Common myeloid progenitor, CD34-positive (primary cell): Measurements from ENCODE around the gene CTBP2.

Source experiments
- CTCF ChIA-PET: fragments of 350-600 bp; sonication (Branson Sonifier 250); formaldehyde crosslinking; loops from one replicate; lab custom pipeline; 2021; ENCODE audit warnings: antibody characterized with exemption; lab: Charles Lee
- POLR2A ChIA-PET: fragments of 350-600 bp; sonication (Branson Sonifier 250); formaldehyde crosslinking; loops from one replicate; lab custom pipeline; 2021; ENCODE audit warnings: antibody characterized with exemption; lab: Charles Lee
- DNase-seq, 3 donors: peaks; one replicate each; pipeline versions ENCODE4 v3.0.0 to v3.0.0-alpha.2; 2013
- H3K27ac ChIP-seq, 2 experiments: 1 replicate in 1 of 2; 2 replicates in 1 of 2; pipeline ENCODE4 v1.7.0; 2013; ENCODE audit warnings: inconsistent platforms in 2 of 2, low read length in 2 of 2, mild to moderate bottlenecking in 2 of 2, low read depth in 1 of 2, moderate library complexity in 1 of 2; ENCODE audit not compliant: severe bottlenecking in 2 of 2, insufficient read depth in 1 of 2, poor library complexity in 1 of 2
- H3K27me3 ChIP-seq, 5 experiments: replicated peaks in 2 of 5; 1 replicate in 3 of 5; 2 replicates in 2 of 5; pipeline versions ENCODE4 v1.6.1 to v1.7.0; 2013; ENCODE audit warnings: low read length in 4 of 5, mild to moderate bottlenecking in 2 of 5, moderate library complexity in 2 of 5, inconsistent platforms in 1 of 5; ENCODE audit not compliant: insufficient read depth in 5 of 5, control insufficient read depth in 4 of 5
- H3K36me3 ChIP-seq, 4 experiments: 1 replicate in 2 of 4; 2 replicates in 2 of 4; pipeline versions ENCODE4 v1.6.1 to v1.7.0; 2013; ENCODE audit warnings: low read length in 3 of 4, control low read depth in 1 of 4, mild to moderate bottlenecking in 1 of 4; ENCODE audit not compliant: control insufficient read depth in 4 of 4, insufficient read depth in 4 of 4
- H3K4me1 ChIP-seq, 4 experiments: 1 replicate in 3 of 4; 2 replicates in 1 of 4; pipeline versions ENCODE4 v1.6.1 to v1.7.1; 2013; ENCODE audit warnings: low read length in 3 of 4, mild to moderate bottlenecking in 3 of 4, control low read depth in 1 of 4, inconsistent platforms in 1 of 4, moderate library complexity in 1 of 4; ENCODE audit not compliant: control insufficient read depth in 4 of 4, insufficient read depth in 4 of 4; ENCODE audit errors: control extremely low read depth in 1 of 4
- H3K4me3 ChIP-seq, 7 experiments: 1 replicate in 4 of 7; 2 replicates in 3 of 7; pipeline versions ENCODE4 v1.5.1 to v1.7.0; 2013; ENCODE audit warnings: mild to moderate bottlenecking in 7 of 7, low read length in 6 of 7, moderate library complexity in 6 of 7, inconsistent platforms in 2 of 7, low read depth in 2 of 7, control low read depth in 1 of 7; ENCODE audit not compliant: insufficient read depth in 4 of 7, control insufficient read depth in 1 of 7; ENCODE audit errors: extremely low read depth in 1 of 7
- H3K9me3 ChIP-seq, 5 experiments: 1 replicate in 4 of 5; 2 replicates in 1 of 5; pipeline versions ENCODE4 v1.6.1 to v1.7.1; 2013; ENCODE audit warnings: low read length in 4 of 5, mild to moderate bottlenecking in 2 of 5, inconsistent platforms in 1 of 5, low read depth in 1 of 5, moderate library complexity in 1 of 5; ENCODE audit not compliant: control insufficient read depth in 4 of 5, insufficient read depth in 2 of 5; ENCODE audit errors: control extremely low read depth in 1 of 5
- WGBS: methylation state at CpG from one replicate; pipeline ENCODE4 v1.1.5; 2013; ENCODE audit not compliant: insufficient coverage; 5-methylcytosine and 5-hydroxymethylcytosine counted together

CTBP2 gene

GRCh38 chr10:125107166-125107949 is 53.0 kb downstream of the CTBP2 start:
- 100% methylated on average over 4 of the region's 10 CpGs for WGBS
- CTCF ChIA-PET, result no interaction called here
- no peak overlapping the region for H3K27ac ChIP-seq
- no peaks in the 10 kb centered on the region for H3K27me3 ChIP-seq
- no peak for DNase-seq
- peaks cover 0 to 8% (median 6%) of the 10 kb centered on the region in 5 experiments for H3K9me3 ChIP-seq
- no peak overlapping the region for H3K4me3 ChIP-seq
- H3K4me1 ChIP-seq, result peaks cover 0 to 10% (median 4%) of the 10 kb centered on the region in 4 experiments
- POLR2A ChIA-PET, result no interaction called here
- H3K36me3 ChIP-seq, result peaks cover 15 to 66% (median 39%) of the 10 kb centered on the region in 4 experiments

DNA sequence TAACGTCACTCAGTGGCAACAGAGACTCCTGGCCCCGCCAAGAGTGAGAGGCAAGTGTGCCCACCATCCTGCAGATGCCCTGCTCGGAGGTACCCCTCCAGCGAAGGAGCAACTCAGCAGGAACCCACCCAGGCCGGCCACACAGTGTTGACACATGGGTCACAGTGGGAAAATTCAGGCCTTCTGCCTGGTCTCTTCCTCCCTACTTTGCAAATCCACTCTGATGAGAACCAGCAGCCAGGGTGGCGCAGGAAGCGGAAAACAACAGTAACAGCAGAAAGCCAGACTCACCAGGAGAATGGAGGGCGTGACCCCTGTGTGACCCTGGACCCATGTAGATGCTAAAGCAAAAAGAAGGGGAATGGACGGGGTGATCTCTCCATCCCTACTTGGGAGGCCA is 53.8 kb downstream of the CTBP2 start:
- 99% methylated on average over 9 of the region's 9 CpGs for WGBS
- Histone ChIP-seq H3K4me1 (peaks cover 0 to 10% (median 4%) of the 10 kb centered on the region in 4 experiments), H3K27ac (no peak overlapping the region), H3K36me3 (peaks cover 15 to 73% (median 43%) of the 10 kb centered on the region in 4 experiments), H3K9me3 (peaks cover 0 to 8% (median 6%) of the 10 kb centered on the region in 5 experiments), H3K4me3 (no peak overlapping the region), H3K27me3 (no peaks in the 10 kb centered on the region)
- ChIA-PET POLR2A (no interaction called here), CTCF (no interaction called here)
- DNase-seq, result no peak

DNA sequence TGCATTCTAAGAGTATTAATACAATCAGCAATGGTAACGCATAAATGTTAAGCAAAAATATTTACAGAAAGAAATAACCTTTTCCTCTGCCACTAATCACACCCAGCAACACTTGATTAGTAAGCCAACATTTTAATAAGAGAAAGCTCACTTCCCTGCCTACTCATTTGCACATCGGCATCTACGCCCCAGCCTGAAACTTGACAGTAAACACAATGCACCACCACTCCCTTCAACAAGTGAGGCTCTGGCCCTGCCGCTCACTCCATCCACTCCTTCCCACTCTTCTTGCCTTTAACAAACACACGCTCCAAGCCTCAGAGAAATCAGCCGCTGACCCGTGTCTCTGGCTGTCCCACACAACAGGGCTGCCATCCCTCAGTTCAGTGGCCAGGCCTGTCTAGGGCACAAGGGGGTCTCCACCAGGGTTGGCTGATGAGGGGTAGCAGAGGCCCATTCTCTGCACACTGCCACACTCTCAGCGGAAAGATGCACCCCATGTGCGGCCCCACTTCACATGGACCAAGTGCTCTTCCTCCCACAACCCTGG is 54.6 kb downstream of the CTBP2 start:
- no peak overlapping the region for H3K27ac ChIP-seq
- CTCF ChIA-PET, result interaction anchor here (1.3 kb wide), 1 partner anchor 44 kb away, joined by 3 read pairs; no protein-coding TSS in a partner anchor
- H3K27me3 ChIP-seq, result no peaks in the 10 kb centered on the region
- no peak for DNase-seq
- peaks cover 15 to 78% (median 47%) of the 10 kb centered on the region in 4 experiments for H3K36me3 ChIP-seq
- peaks cover 0 to 10% (median 4%) of the 10 kb centered on the region in 4 experiments for H3K4me1 ChIP-seq
- H3K9me3 ChIP-seq, result peaks cover 0 to 8% (median 6%) of the 10 kb centered on the region in 5 experiments
- H3K4me3 ChIP-seq, result no peak overlapping the region
- 100% methylated on average over 4 of the region's 9 CpGs for WGBS
- POLR2A ChIA-PET, result no interaction called here

GRCh38 chr10:125105155-125105554 is 55.2 kb downstream of the CTBP2 start:
- H3K36me3 ChIP-seq, result peaks cover 15 to 76% (median 45%) of the 10 kb centered on the region in 4 experiments
- ChIA-PET CTCF (interaction anchor here (1.3 kb wide), 1 partner anchor 44 kb away, joined by 3 read pairs; no protein-coding TSS in a partner anchor), POLR2A (no interaction called here)
- peaks cover 0 to 8% (median 6%) of the 10 kb centered on the region in 5 experiments for H3K9me3 ChIP-seq
- H3K27me3 ChIP-seq, result no peaks in the 10 kb centered on the region
- H3K27ac ChIP-seq, result no peak overlapping the region
- peaks cover 0 to 10% (median 4%) of the 10 kb centered on the region in 4 experiments for H3K4me1 ChIP-seq
- DNase-seq, result no peak
- no peak overlapping the region for H3K4me3 ChIP-seq

- H3K36me3 ChIP-seq, result peaks cover 15 to 72% (median 40%) of the 10 kb centered on the region in 4 experiments
- ChIA-PET CTCF (interaction anchor here (1.0 to 1.9 kb wide), 3 partner anchors 9 to 43 kb away, joined by 3 to 8 read pairs (median 3); no protein-coding TSS in a partner anchor), POLR2A (no interaction called here)
- peaks cover 0 to 10% (median 4%) of the 10 kb centered on the region in 4 experiments for H3K4me1 ChIP-seq
- H3K9me3 ChIP-seq, result peaks cover 0 to 8% (median 6%) of the 10 kb centered on the region in 5 experiments
- no peak for DNase-seq
- no peaks in the 10 kb centered on the region for H3K27me3 ChIP-seq
- 88% methylated on average over 6 of the region's 10 CpGs for WGBS
- H3K4me3 ChIP-seq, result no peak overlapping the region
- no peak overlapping the region for H3K27ac ChIP-seq
These were observed 55.8 kb downstream of the CTBP2 start for GRCh38 chr10:125104559-125104958.

DNA sequence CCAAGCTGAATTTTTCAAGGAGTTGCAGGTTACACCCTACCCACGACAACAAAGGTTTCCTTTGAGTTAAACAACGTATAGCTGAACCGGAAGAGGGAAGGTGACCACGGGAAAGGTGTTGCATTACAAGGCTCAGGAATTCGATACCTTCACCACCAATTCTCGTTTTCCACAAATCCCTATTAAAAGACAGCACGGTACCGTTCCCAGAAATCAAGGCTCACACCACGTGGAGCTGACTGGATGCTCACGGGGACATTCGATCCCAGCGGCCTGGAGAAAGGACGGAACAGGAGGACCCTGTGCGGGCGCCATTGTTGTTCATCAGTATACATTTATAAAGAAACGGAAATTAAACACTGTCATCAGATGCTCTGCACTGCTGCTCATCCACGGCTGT is 56.4 kb downstream of the CTBP2 start:
- Histone ChIP-seq H3K27ac (no peak overlapping the region), H3K36me3 (peaks cover 13 to 67% (median 36%) of the 10 kb centered on the region in 4 experiments), H3K9me3 (peaks cover 0 to 8% (median 5%) of the 10 kb centered on the region in 5 experiments), H3K27me3 (no peaks in the 10 kb centered on the region), H3K4me3 (no peak overlapping the region), H3K4me1 (peaks cover 0 to 10% (median 4%) of the 10 kb centered on the region in 4 experiments)
- 97% methylated on average over 16 of the region's 17 CpGs for WGBS
- no peak for DNase-seq
- ChIA-PET POLR2A (no interaction called here), CTCF (interaction anchor here (1.0 to 1.9 kb wide), 3 partner anchors 9 to 39 kb away, joined by 3 to 8 read pairs (median 4); no protein-coding TSS in a partner anchor)
